Activated CD4-positive, alpha-beta T cell treated with anti-CD3 and anti-CD28 coated beads for 48 hours (primary cell): ENCODE data around the gene KCNJ12.
"Not testable (repeated sequence)": the region's sequence is repeated elsewhere in the genome, so short reads cannot be mapped to it uniquely, and the experiment has no call there.

Experiments
- DNase-seq: peaks from one replicate; pipeline ENCODE4 v3.0.0-alpha.2; 2020

KCNJ12 gene

GRCh38 chr17:21423190-21423493, 47.0 kb downstream of the KCNJ12 start:
- not testable (repeated sequence) for DNase-seq

- not testable (repeated sequence) for DNase-seq
These were observed 48.5 kb downstream of the KCNJ12 start for GRCh38 chr17:21424697-21425096.

GRCh38 chr17:21425321-21425720, 49.2 kb downstream of the KCNJ12 start:
- DNase-seq, result no peak

GRCh38 chr17:21425736-21426135, 49.6 kb downstream of the KCNJ12 start:
- DNase-seq, result no peak

- not testable (repeated sequence) for DNase-seq
These were observed 50.1 kb downstream of the KCNJ12 start for GRCh38 chr17:21426246-21426645.

GRCh38 chr17:21426876-21427275, 50.7 kb downstream of the KCNJ12 start:
- DNase-seq, result not testable (repeated sequence)

GRCh38 chr17:21427727-21428126, 51.6 kb downstream of the KCNJ12 start:
- DNase-seq, result not testable (repeated sequence)

- DNase-seq, result not testable (repeated sequence)
These were observed 52.7 kb downstream of the KCNJ12 start for GRCh38 chr17:21428752-21429424.

GRCh38 chr17:21429921-21430628, 53.9 kb downstream of the KCNJ12 start:
- DNase-seq, result not testable (repeated sequence)

GRCh38 chr17:21433971-21434370, 57.8 kb downstream of the KCNJ12 start:
- DNase-seq, result not testable (repeated sequence)

GRCh38 chr17:21434976-21435375, 58.8 kb downstream of the KCNJ12 start:
- DNase-seq, result not testable (repeated sequence)

- DNase-seq, result not testable (repeated sequence)
These were observed 60.3 kb downstream of the KCNJ12 start for GRCh38 chr17:21436481-21436880.

- DNase-seq, result not testable (repeated sequence)
These were observed 61.0 kb downstream of the KCNJ12 start for GRCh38 chr17:21436883-21437836.

GRCh38 chr17:21438316-21439014, 62.3 kb downstream of the KCNJ12 start:
- not testable (repeated sequence) for DNase-seq

GRCh38 chr17:21439015-21439336, 62.8 kb downstream of the KCNJ12 start:
- not testable (repeated sequence) for DNase-seq

GRCh38 chr17:21445091-21445650, 69.0 kb downstream of the KCNJ12 start:
- DNase-seq, result no peak

GRCh38 chr17:21447552-21447951, 71.4 kb downstream of the KCNJ12 start:
- not testable (repeated sequence) for DNase-seq

- DNase-seq, result not testable (repeated sequence)
These were observed 73.7 kb downstream of the KCNJ12 start for GRCh38 chr17:21449891-21450290.

GRCh38 chr17:21451975-21452374, 75.8 kb downstream of the KCNJ12 start:
- no peak for DNase-seq

- peak; percentile 53 for DNase-seq
These were observed 76.4 kb downstream of the KCNJ12 start for GRCh38 chr17:21452377-21453143.

GRCh38 chr17:21453144-21453898, 77.2 kb downstream of the KCNJ12 start:
- no peak for DNase-seq
